GM19193 (cell line): ENCODE results near the gene TMPO.

ENCODE experiments used
- POLR2A ChIP-seq: IDR thresholded peaks from 4 replicates; pipeline ENCODE4 v1.6.1; 2011; ENCODE audit not compliant: insufficient read depth, insufficient read length; ENCODE audit errors: extremely low read depth

TMPO gene

DNA sequence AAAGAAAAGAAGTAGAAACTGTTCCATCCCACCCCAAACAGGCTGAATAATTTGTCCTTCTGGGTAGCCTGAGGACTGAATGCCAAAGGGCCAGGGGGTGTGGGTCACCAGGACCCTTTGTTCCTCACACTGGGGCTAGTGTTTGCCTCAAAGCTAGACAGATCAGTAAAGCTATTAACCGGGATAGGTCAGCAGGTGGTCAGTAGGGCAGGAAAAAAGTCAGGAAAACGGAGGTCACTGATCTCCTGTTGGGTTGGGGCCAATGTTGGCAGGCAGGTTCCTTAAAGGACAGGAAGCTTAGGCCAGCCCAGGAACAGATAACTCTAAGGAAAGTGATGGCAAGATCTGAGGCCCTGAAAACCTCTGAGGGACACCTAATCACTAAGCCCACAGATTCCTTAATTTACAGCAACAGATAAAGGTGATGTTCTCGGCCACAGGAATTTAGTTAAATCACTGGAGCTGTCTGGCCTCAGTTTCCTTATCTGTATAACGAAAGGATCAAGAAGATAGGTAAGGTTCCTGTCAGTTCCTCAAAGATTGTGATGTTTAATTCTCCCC lies 22.7 kb upstream of the TMPO start:
- TF ChIP-seq POLR2A = no peak

DNA sequence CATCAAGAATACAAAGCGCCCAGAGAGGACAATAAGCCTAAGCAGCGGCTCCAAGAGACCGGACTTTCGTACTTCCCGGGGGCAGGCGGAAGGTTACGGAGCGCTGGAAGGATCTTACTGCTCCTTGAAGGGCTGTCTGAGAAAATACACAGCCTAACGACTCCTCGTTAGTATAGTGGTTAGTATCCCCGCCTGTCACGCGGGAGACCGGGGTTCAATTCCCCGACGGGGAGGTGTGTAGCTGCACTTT lies 12.1 kb upstream of the TMPO start:
- no peak for TF ChIP-seq POLR2A

DNA sequence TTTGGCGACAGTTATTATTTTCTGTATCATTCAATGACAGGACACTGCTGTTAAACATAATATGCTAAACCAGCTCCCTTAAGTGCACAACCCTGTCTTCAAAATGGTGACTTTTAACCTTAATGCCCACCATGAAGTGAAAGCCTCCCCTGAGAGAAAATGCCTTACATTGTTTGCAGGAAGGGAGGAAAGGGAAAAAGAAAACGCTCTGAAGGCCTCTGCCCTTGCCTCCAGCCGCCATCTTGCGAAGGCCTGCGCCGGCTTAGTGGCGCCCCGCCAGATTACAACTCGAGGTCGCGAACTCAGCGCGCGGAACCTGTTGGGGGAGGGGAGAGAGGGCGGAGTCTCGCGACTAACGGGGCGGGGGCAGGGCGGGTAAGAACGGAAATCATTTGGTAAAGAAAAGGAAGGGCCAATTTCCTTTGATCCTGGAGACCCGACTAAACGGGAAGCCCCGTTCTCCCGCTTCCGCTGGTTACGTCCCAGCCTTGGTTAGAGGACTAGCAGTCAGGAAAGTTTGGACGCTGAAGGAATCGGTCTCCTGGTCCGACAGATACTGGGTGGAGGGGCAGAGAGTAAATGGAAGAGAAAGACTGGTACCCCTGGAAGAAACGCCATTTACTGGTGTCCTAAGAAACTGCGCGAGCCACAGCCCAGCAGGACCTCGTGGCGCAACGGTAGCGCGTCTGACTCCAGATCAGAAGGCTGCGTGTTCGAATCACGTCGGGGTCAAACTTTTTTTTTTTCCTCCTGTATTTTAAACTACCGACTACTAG lies 11.6 kb upstream of the TMPO start:
- peak; percentile 74 for TF ChIP-seq POLR2A

DNA sequence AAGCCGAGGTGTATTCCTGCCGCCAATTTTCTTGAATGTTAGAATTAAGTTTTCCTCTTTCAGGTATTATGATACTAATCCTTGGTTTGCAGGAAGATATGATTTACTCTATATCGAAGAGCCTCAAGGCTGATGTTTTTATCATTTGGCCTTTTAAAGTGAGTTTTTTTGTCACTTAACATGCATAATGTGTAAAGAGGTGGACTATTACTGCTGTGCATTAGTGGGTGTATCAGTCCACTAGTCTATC lies 11.1 kb upstream of the TMPO start:
- TF ChIP-seq POLR2A = no peak

DNA sequence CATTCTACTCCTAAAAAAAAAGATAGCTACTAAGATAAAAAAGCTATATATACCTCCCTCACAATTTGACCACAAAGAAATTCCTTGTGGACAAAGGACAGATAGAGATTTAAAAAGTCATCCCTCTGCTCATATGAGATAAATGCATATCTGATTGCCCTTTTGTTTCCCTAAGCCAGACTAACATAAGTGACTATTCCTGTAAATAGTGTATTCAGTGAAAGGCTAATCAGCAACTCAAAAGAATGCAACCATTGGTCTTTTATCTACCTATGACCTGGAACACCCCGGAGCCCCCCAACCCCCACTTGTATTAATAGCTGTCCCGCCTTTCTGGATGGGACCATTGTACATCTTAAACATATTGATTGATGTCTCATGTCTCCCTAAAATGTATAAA lies 6.3 kb upstream of the TMPO start:
- no peak for TF ChIP-seq POLR2A

DNA sequence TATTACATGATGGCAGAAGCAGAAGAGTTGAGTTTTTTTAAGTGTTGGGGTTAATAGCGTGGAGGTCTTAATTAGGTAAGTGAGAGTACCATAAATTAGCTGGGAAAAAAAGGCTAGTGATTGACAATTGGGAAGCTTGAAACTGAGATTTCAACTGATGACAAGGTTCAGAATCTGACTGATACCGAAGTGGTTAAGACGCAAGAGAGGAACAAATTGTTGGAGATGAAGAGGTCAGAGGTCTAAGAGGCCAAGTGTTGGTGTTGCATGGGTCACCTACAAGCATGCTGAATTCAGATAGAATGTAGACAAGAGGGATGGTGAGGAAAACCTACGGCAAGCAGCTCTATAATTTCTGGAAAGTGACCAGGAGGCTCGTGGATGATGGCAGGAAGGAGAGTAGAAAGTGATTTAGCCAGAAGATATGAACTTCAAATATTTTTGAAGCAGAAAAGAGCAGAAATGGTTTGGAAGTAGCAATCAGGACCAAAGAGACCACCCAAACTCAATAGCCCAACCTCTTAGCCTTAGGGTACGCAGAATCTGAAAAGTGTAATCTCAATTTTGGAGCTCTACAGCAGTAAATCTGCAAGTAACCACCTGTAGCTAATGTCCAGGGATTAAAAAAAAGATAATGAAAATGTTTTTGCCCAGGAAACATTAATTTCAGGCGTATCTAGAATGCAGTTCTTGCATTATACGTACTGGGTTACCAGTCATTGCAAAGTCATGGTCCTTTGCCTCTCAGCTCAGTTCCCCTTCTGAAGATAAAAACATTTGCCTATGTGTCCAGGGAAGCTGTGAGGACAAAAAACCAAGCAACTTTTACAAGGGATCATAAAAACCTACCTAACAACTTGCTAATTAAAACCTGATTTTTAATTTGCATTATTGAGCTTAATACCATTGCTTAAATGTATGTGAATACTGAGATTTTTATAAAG lies 1.7 kb upstream of the TMPO start:
- TF ChIP-seq POLR2A = no peak

DNA sequence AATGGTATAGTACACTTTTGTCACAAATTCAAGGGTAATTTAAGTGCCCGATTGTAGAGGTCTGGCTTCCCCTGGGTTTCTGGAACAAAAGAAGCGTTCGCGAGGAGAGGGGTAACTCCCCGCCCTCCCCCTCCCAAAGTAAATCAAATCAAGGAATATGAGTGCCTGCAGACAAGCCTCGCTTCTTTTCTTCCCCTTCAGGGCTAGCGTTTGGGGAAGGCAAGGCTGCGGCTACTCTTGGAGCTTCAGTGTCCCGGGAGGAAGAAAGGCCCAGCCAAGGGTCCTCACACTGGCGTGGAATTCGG lies 456 bp upstream of the TMPO start:
- no peak for TF ChIP-seq POLR2A

DNA sequence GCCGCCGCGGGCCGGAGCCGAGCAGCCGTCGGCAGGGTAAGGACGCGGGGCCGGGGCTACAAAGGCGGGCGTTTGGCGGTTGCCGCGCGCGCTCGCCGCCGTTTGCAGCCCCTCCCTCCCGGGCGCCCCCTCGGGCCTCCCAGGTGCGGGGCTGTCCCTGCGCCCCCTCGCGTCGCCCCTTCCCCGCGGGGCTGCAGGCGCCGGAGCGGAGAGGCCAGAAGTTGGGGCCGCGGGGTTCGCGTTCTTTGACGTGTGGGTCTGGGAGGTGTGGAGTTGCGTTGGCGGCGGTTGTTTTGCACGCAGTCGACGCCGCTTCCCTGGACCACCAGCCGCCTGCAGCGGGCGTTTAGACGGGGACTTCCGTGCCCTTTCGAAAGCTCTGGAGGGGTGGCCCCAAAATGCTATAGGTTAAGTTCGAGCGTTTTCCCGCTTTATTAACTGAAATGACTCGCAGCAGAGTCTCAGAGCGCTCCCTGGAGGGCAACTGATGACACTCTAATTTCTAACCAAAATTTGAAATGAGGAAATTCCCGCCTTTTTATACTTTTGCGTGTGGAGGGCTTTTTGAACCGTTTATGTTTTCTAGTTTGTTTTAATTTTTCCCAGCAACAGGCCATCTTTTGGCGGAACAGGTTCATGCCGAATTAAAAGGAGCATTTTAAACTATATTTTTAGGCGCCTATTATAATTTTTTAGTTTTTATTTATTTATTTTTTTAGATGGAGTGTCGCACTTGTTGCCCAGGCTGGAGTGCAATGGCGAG lies 902 bp downstream of the TMPO start:
- TF ChIP-seq POLR2A = peak; percentile 68

DNA sequence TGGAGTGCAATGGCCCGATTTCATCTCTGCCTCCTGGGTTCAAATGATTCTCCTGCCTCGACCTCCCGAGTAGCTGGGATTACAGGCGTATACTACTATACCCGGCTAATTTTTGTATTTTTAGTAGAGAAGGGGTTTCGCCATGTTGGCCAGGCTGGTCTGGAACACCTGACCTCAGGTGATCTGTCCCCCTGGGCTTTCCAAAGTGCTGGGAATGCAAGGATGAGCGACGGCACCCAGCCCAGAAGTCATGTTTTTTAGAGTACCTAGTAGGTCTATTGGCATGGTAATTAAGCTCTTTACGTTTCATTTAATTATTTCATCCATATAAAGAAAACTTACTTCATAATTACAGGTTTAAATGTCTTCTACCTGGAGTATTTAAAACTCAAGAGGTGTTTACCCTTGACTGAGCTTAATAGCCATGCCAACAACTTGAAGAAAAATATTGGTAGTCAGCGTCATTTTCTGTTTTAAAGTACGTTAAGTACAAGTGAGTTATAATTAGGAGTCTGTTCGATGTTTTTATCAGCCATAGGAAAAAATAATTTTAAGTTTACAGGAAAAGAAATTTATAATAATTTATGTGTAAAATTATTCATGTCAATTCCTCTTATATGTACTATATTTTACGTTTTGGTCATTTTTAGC lies 4.0 kb downstream of the TMPO start:
- no peak for TF ChIP-seq POLR2A

DNA sequence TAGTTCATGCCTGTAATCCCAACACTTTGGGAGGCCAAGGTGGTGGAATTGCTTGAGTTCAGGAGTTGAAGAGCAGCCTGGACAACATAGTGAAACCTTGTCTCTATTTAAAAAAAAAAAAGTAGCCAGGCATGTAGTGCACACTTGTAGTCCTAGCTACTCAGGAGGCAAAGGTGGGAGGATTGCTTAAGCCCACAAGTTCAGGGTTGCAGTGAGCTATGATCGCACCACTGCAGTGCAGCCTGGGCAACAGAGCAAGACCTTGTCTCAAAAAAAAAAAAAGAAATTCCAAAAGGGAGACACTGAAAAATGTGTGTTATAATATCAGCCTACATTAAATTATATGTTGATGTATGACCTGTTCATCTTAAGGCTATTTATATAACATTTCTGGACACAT lies 14.7 kb downstream of the TMPO start:
- no peak for TF ChIP-seq POLR2A

DNA sequence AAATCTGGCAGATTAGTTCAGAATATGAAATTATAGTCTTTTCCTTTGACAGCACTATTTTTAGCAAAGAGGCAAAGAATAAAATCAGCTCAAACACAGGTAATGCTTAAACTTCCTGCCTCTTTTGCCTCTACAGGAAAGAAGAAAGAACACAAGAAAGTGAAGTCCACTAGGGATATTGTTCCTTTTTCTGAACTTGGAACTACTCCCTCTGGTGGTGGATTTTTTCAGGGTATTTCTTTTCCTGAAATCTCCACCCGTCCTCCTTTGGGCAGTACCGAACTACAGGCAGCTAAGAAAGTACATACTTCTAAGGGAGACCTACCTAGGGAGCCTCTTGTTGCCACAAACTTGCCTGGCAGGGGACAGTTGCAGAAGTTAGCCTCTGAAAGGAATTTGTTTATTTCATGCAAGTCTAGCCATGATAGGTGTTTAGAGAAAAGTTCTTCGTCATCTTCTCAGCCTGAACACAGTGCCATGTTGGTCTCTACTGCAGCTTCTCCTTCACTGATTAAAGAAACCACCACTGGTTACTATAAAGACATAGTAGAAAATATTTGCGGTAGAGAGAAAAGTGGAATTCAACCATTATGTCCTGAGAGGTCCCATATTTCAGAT lies 17.4 kb downstream of the TMPO start:
- TF ChIP-seq POLR2A = no peak

DNA sequence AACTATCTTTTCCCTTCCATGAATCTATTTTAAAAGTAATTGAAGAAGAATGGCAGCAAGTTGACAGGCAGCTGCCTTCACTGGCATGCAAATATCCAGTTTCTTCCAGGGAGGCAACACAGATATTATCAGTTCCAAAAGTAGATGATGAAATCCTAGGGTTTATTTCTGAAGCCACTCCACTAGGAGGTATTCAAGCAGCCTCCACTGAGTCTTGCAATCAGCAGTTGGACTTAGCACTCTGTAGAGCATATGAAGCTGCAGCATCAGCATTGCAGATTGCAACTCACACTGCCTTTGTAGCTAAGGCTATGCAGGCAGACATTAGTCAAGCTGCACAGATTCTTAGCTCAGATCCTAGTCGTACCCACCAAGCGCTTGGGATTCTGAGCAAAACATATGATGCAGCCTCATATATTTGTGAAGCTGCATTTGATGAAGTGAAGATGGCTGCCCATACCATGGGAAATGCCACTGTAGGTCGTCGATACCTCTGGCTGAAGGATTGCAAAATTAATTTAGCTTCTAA lies 18.4 kb downstream of the TMPO start:
- TF ChIP-seq POLR2A = no peak

DNA sequence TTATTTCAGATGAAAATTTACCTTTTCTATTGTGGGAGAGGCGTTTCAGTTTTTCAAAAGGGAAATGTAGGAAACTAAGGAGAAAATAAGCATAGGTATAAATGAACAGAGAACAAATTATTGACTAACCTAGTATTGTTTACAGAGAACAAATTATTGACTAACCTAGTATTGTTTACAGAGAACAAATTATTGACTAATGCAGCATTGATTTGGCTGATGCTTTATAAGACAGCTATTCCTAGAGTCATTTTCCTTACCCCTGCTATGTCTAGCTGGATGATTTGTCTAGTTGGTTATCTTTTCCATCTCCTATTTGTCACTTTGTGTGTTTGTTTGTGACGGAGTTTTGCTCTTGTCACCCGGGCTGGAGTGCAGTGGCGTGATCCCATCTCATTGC lies 22.6 kb downstream of the TMPO start:
- TF ChIP-seq POLR2A = no peak

DNA sequence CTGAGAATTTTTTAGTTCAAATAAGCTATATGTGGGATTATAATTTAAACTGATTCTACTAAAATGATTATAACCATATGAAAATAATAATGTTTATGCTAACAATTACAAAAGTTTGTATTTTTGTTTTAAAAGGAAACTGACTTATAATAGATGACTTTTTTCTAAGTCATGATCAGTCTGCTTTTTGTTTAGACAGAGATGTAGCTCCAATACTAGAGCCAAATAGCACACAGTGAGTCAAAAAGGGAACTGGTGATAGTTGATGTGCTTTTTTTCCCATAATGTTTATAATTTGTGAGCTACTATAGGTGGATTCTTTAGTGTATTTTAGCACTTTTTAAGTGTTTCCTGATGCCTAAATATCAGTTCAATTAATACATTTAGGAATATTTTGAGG lies 28.3 kb downstream of the TMPO start:
- no peak for TF ChIP-seq POLR2A
